WTC11 (cell line): ENCODE measurements around the gene NKPD1. TPM values are rescaled to one million over a fixed set of nuclear protein-coding genes. Genes with fewer than 3 reads are reported as not detected.

Experiments used
- ATAC-seq: fragments of 200-7000 bp; cut with Tn5 transposase; 2 replicates; pipeline ENCODE4 v1.10.0; 2021; ENCODE audit warnings: mild to moderate bottlenecking, moderate library complexity
- CTCF ChIA-PET: fragments of 300-600 bp; sonication (Branson Sonifier 250); formaldehyde crosslinking; loops from one replicate; lab custom pipeline; 2021; ENCODE audit warnings: antibody characterized with exemption; lab: Charles Lee
- POLR2A ChIA-PET: fragments of 350-600 bp; sonication (Branson Sonifier 250); formaldehyde crosslinking; loops from one replicate; lab custom pipeline; 2021; ENCODE audit warnings: antibody characterized with exemption; lab: Charles Lee
- DNase-seq: peaks from one replicate; pipeline ENCODE4 v3.0.0; 2021; ENCODE audit warnings: low spot score
- H3K27ac Mint-ChIP-seq: 2 replicates; pipeline ENCODE4 v1.8.0; 2021; ENCODE audit warnings: mixed read lengths
- H3K27me3 Mint-ChIP-seq: 2 replicates; pipeline ENCODE4 v1.8.0; 2021; ENCODE audit warnings: low read depth, mild to moderate bottlenecking, moderate library complexity, mixed read lengths
- H3K36me3 Mint-ChIP-seq: 2 replicates; pipeline ENCODE4 v1.8.0; 2021; ENCODE audit warnings: mixed read lengths
- H3K4me1 Mint-ChIP-seq: 2 replicates; pipeline ENCODE4 v1.8.0; 2022; ENCODE audit warnings: mixed read lengths
- H3K4me3 Mint-ChIP-seq: 2 replicates; pipeline ENCODE4 v1.8.0; 2021; ENCODE audit warnings: mild to moderate bottlenecking, moderate library complexity, mixed read lengths
- H3K9me3 Mint-ChIP-seq: 2 replicates; pipeline ENCODE4 v1.8.0; 2021; ENCODE audit warnings: mixed read lengths
- ARID4B ChIP-seq: sonication (generic); formaldehyde crosslinking; IDR thresholded peaks from 2 replicates; pipeline ENCODE4 v1.8.0; 2023; ENCODE audit warnings: missing genetic modification reagents, mild to moderate bottlenecking, borderline replicate concordance
- CREM ChIP-seq: sonication (generic); formaldehyde crosslinking; IDR thresholded peaks from 2 replicates; pipeline ENCODE4 v1.8.1; 2022; ENCODE audit warnings: mild to moderate bottlenecking, missing genetic modification reagents, moderate library complexity
- FOXK1 ChIP-seq: sonication (generic); formaldehyde crosslinking; IDR thresholded peaks from 2 replicates; pipeline ENCODE4 v1.8.0; 2022; ENCODE audit warnings: mild to moderate bottlenecking, moderate library complexity, missing genetic modification reagents
- JAZF1 ChIP-seq: fragments of 250-450 bp; sonication (Bioruptor Pico); IDR thresholded peaks from 2 replicates; pipeline ENCODE4 v1.9.0; 2021; ENCODE audit warnings: moderate library complexity, mild to moderate bottlenecking, inconsistent platforms
- JUN ChIP-seq: sonication (generic); formaldehyde crosslinking; IDR thresholded peaks from 2 replicates; pipeline ENCODE4 v1.8.0; 2023; ENCODE audit warnings: mild to moderate bottlenecking, missing genetic modification reagents
- NFYB ChIP-seq: sonication (generic); formaldehyde crosslinking; conservative IDR thresholded peaks from 2 replicates; pipeline ENCODE4 v1.8.0; 2022; ENCODE audit warnings: low read depth, missing genetic modification reagents
- PRDM15 ChIP-seq: sonication (generic); formaldehyde crosslinking; IDR thresholded peaks from 2 replicates; pipeline ENCODE4 v1.8.0; 2022; ENCODE audit warnings: missing genetic modification reagents
- SOX15 ChIP-seq: fragments of 250-450 bp; sonication (Bioruptor Pico); IDR thresholded peaks from 2 replicates; pipeline ENCODE4 v1.9.0; 2021; ENCODE audit warnings: mild to moderate bottlenecking
- SP1 ChIP-seq: sonication (generic); formaldehyde crosslinking; conservative IDR thresholded peaks from 2 replicates; pipeline ENCODE4 v1.8.1; 2022; ENCODE audit warnings: missing genetic modification reagents
- USF2 ChIP-seq: sonication (generic); formaldehyde crosslinking; IDR thresholded peaks from 2 replicates; pipeline ENCODE4 v1.8.1; 2023; ENCODE audit warnings: mild to moderate bottlenecking, missing genetic modification reagents, moderate library complexity
- ZNF232 ChIP-seq: sonication (generic); formaldehyde crosslinking; IDR thresholded peaks from 2 replicates; pipeline ENCODE4 v1.8.0; 2022; ENCODE audit warnings: mild to moderate bottlenecking, missing genetic modification reagents
- ZNF425 ChIP-seq: fragments of 250-450 bp; sonication (Bioruptor Pico); conservative IDR thresholded peaks from 2 replicates; pipeline ENCODE4 v1.9.0; 2021; ENCODE audit warnings: mild to moderate bottlenecking
- total RNA-seq: library from RNA; stranded (reverse); gene quantifications from 3 replicates; pipeline ENCODE4 v1.2.3, GENCODE V29; 2021
- TF ChIP-seq, protein P1 (sequence below): sonication (generic); formaldehyde crosslinking; IDR thresholded peaks from 2 replicates; pipeline ENCODE4 v1.8.1; 2023; ENCODE audit warnings: mild to moderate bottlenecking, missing genetic modification reagents, borderline replicate concordance
- TF ChIP-seq, protein P2 (sequence below): sonication (generic); formaldehyde crosslinking; IDR thresholded peaks from 2 replicates; pipeline ENCODE4 v1.8.0; 2022; ENCODE audit warnings: mild to moderate bottlenecking, missing genetic modification reagents
- TF ChIP-seq, protein P3 (sequence below): fragments of 250-450 bp; sonication (Bioruptor Pico); IDR thresholded peaks from 2 replicates; pipeline ENCODE4 v1.8.0; 2021; ENCODE audit warnings: mild to moderate bottlenecking

The NKPD1 gene
- total RNA-seq, 1 experiment from 2014 or later = 0.57 TPM

- no peaks in the 10 kb centered on the region for H3K36me3 Mint-ChIP-seq
- H3K27me3 Mint-ChIP-seq = peaks cover 8% of the 10 kb centered on the region; the same call in 1 of the 2 replicates
- H3K4me3 Mint-ChIP-seq = peak within 1 kb of the TSS; percentile 90
- DNase-seq = peak; percentile 100
- ChIA-PET POLR2A (interaction anchor here (0.6 to 2.5 kb wide), 6 partner anchors 9 to 591 kb away, joined by 3 to 14 read pairs (median 4); partner anchors contain the start of genes APOE, PPP1R37 and SIX5), CTCF (interaction anchor here (0.6 to 2.4 kb wide), 42 partner anchors 9 to 592 kb away, joined by 3 to 73 read pairs (median 4); partner anchors contain the start of genes CLASRP, GEMIN7, NKPD1 and PPP1R37)
- H3K4me1 Mint-ChIP-seq = peaks cover 8% of the 10 kb centered on the region; the same call in 1 of the 2 replicates
- ATAC-seq = peak; percentile 92
- no peaks in the 10 kb centered on the region for H3K9me3 Mint-ChIP-seq
- peak within 1 kb of the TSS; percentile 94 for H3K27ac Mint-ChIP-seq
- TF ChIP-seq, protein P1, sequence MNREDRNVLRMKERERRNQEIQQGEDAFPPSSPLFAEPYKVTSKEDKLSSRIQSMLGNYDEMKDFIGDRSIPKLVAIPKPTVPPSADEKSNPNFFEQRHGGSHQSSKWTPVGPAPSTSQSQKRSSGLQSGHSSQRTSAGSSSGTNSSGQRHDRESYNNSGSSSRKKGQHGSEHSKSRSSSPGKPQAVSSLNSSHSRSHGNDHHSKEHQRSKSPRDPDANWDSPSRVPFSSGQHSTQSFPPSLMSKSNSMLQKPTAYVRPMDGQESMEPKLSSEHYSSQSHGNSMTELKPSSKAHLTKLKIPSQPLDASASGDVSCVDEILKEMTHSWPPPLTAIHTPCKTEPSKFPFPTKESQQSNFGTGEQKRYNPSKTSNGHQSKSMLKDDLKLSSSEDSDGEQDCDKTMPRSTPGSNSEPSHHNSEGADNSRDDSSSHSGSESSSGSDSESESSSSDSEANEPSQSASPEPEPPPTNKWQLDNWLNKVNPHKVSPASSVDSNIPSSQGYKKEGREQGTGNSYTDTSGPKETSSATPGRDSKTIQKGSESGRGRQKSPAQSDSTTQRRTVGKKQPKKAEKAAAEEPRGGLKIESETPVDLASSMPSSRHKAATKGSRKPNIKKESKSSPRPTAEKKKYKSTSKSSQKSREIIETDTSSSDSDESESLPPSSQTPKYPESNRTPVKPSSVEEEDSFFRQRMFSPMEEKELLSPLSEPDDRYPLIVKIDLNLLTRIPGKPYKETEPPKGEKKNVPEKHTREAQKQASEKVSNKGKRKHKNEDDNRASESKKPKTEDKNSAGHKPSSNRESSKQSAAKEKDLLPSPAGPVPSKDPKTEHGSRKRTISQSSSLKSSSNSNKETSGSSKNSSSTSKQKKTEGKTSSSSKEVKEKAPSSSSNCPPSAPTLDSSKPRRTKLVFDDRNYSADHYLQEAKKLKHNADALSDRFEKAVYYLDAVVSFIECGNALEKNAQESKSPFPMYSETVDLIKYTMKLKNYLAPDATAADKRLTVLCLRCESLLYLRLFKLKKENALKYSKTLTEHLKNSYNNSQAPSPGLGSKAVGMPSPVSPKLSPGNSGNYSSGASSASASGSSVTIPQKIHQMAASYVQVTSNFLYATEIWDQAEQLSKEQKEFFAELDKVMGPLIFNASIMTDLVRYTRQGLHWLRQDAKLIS (CRISPR knock-in tag) = no peak
- TF ChIP-seq ZNF425 (no peak), USF2 (CRISPR knock-in tag) (peak; percentile 94), CREM (peak; percentile 85), NFYB (peak; percentile 77), JAZF1 (CRISPR knock-in tag) (no peak), FOXK1 (peak; percentile 96), ARID4B (peak; percentile 54; the same call in 1 of the 2 replicates), SOX15 (CRISPR knock-in tag) (no peak), PRDM15 (CRISPR knock-in tag) (peak; percentile 92), SP1 (peak; percentile 86), JUN (CRISPR knock-in tag) (no peak), ZNF232 (CRISPR knock-in tag) (peak; percentile 69; the same call in 1 of the 2 replicates)
- TF ChIP-seq, protein P2, sequence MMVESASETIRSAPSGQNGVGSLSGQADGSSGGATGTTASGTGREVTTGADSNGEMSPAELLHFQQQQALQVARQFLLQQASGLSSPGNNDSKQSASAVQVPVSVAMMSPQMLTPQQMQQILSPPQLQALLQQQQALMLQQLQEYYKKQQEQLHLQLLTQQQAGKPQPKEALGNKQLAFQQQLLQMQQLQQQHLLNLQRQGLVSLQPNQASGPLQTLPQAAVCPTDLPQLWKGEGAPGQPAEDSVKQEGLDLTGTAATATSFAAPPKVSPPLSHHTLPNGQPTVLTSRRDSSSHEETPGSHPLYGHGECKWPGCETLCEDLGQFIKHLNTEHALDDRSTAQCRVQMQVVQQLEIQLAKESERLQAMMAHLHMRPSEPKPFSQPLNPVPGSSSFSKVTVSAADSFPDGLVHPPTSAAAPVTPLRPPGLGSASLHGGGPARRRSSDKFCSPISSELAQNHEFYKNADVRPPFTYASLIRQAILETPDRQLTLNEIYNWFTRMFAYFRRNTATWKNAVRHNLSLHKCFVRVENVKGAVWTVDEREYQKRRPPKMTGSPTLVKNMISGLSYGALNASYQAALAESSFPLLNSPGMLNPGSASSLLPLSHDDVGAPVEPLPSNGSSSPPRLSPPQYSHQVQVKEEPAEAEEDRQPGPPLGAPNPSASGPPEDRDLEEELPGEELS (CRISPR knock-in tag) = no peak
- TF ChIP-seq, protein P3, sequence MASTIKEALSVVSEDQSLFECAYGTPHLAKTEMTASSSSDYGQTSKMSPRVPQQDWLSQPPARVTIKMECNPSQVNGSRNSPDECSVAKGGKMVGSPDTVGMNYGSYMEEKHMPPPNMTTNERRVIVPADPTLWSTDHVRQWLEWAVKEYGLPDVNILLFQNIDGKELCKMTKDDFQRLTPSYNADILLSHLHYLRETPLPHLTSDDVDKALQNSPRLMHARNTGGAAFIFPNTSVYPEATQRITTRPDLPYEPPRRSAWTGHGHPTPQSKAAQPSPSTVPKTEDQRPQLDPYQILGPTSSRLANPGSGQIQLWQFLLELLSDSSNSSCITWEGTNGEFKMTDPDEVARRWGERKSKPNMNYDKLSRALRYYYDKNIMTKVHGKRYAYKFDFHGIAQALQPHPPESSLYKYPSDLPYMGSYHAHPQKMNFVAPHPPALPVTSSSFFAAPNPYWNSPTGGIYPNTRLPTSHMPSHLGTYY (CRISPR knock-in tag) = no peak
Measured at GRCh38 chr19:45178262-45179071, 17.7 kb upstream of the NKPD1 start, which contains the start of gene BLOC1S3. TSS of gene BLOC1S3 (plus strand) at chr19:45178784. CDS start at chr19:45179297, 513 bp downstream.
